GM12872 (cell line): Measurements from ENCODE around the gene SYNM.

Source experiments
- CTCF ChIP-seq: IDR thresholded peaks from 3 replicates; pipeline ENCODE4 v1.5.1; 2011; ENCODE audit warnings: low read depth, mild to moderate bottlenecking, low read length, moderate library complexity; ENCODE audit not compliant: insufficient read depth

The SYNM gene

GRCh38 chr15:99118801-99119546 is 14.1 kb downstream of the SYNM start:
- TF ChIP-seq CTCF = no peak

- no peak for TF ChIP-seq CTCF
Measured at GRCh38 chr15:99120050-99120777, 15.3 kb downstream of the SYNM start.

- no peak for TF ChIP-seq CTCF
Measured at GRCh38 chr15:99121207-99121606, 16.3 kb downstream of the SYNM start.

- no peak for TF ChIP-seq CTCF
Measured at GRCh38 chr15:99121691-99122410, 17.0 kb downstream of the SYNM start.

- no peak for TF ChIP-seq CTCF
Measured at GRCh38 chr15:99122831-99123712, 18.2 kb downstream of the SYNM start.

- TF ChIP-seq CTCF = no peak
Measured at GRCh38 chr15:99123713-99124451, 19.0 kb downstream of the SYNM start.
